ENCODE results near the gene HTR5A.

The HTR5A gene

DNA sequence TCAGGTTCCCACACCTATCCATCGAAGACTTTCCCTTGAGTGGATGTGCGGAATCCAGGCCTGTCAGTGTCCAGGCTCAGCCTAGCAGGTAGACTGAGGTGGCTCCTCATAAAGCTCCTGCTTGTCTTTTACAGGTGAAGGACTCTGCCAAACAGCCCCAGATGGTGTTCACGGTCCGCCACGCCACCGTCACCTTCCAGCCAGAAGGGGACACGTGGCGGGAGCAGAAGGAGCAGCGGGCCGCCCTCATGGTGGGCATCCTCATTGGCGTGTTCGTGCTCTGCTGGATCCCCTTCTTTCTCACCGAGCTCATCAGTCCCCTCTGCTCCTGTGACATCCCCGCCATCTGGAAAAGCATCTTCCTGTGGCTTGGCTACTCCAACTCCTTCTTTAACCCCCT is 13.9 kb downstream of the HTR5A start:
- TF ChIP-seq CTCF (conservative IDR thresholded peaks at IDR 0.05; ENCODE audit: low read length): no peak
- DNase-seq (ENCODE audit: low read depth): no peak
- H3K4me3 ChIP-seq (ENCODE audit: low read length): no peak overlapping the region

DNA sequence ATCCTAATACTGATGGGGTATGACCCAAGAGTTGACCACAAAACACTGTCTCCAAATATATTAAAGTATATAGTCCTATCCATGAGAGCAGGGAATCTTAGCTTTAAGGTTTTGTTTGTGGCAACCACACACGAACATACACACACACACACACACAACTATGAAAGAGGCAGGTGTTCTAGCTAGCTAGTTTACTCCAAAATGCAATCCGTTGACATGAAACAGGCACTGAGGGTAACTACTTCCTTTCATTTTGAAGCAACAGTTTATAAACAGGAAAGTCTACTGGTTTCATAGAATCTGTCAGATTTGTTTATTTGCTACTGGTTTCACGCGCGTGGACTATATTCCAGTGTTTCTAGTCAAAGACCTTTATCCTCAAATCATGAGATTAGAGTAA is 14.8 kb downstream of the HTR5A start:
- no peak for TF ChIP-seq CTCF (conservative IDR thresholded peaks at IDR 0.05; ENCODE audit: low read length)
- DNase-seq (ENCODE audit: low read depth): no peak
- H3K4me3 ChIP-seq (ENCODE audit: low read length): no peak overlapping the region

DNA sequence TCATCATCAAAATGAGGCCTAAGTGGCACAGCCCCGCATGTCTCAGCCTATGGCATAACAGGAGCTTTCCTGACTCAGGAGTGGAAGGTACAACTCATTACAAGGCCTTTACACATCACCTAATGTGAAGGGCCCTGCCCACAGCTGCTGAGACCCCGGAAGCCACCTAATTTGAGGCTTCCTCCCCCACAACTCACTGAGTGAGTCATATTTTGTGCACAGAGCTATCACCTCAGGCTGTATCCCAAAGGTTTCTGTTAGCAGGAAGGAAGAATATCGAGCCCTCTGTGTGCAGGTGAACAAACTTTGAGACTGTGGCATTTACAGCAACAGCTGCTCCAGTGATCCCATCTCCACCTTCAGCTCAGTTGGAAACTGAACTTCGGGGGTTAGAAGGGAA is 20.6 kb downstream of the HTR5A start:
- no peak for TF ChIP-seq CTCF (conservative IDR thresholded peaks at IDR 0.05; ENCODE audit: low read length)
- no peak overlapping the region for H3K4me3 ChIP-seq (ENCODE audit: low read length)
- DNase-seq (ENCODE audit: low read depth): no peak

DNA sequence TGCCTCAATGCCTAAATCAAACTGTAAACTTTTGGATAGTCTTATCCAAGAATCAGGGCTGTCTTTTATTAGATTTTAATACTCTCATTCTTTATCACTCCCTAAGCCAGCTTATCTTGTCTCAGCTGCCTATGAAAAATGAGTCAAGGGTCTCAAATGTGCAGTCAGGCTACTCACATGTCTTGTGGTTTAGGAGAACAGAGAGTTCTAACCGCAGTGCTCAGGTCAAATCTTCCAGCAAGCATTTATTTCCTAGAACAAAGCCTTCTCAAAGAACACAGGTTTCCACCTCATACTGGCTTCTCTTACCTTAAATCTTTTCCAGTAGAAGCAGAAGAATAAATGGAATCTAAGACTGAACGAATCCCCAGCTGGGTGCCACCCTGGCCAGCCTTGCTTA is 23.5 kb downstream of the HTR5A start:
- no peak overlapping the region for H3K4me3 ChIP-seq (ENCODE audit: low read length)
- TF ChIP-seq CTCF (conservative IDR thresholded peaks at IDR 0.05; ENCODE audit: low read length): no peak
- no peak for DNase-seq (ENCODE audit: low read depth)

- DNase-seq (ENCODE audit: low read depth): no peak
- H3K4me3 ChIP-seq (ENCODE audit: low read length): no peak overlapping the region
- TF ChIP-seq CTCF (conservative IDR thresholded peaks at IDR 0.05; ENCODE audit: low read length): no peak
Observed at GRCh38 chr7:155094636-155095135, 24.6 kb downstream of the HTR5A start.

- no peak for DNase-seq (ENCODE audit: low read depth)
- no peak overlapping the region for H3K4me3 ChIP-seq (ENCODE audit: low read length)
- TF ChIP-seq CTCF (conservative IDR thresholded peaks at IDR 0.05; ENCODE audit: low read length): no peak
Observed at GRCh38 chr7:155097338-155097737, 27.2 kb downstream of the HTR5A start.

DNA sequence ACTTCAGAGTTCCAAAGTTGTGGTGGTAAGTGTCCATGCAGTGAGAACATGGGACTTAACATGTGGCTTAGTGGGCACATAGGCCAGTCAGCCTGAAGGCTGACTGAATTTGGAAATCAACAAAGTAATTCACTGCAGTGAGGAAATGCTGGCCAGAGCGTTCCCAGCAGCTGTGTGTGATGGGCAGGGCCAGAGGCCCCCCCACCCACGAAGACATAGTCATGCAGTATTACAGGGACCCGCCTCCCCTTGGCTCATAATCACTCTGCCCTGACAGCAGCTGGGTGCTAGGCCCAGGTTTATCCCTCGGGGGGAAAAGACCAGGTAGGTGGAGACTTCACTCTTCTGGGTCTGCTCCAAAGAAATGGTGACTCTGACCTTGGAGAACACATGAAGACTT is 33.7 kb downstream of the HTR5A start:
- DNase-seq (ENCODE audit: low read depth): no peak
- TF ChIP-seq CTCF (conservative IDR thresholded peaks at IDR 0.05; ENCODE audit: low read length): no peak
- no peak overlapping the region for H3K4me3 ChIP-seq (ENCODE audit: low read length)
